GM12892 (cell line): Measurements from ENCODE around the gene PIGS.

Source experiments
- POLR2A ChIP-seq: IDR thresholded peaks from 2 replicates; pipeline ENCODE4 v1.6.1; 2011; ENCODE audit warnings: low read depth, low read length, control low read depth
- POLR2AphosphoS5 ChIP-seq: IDR thresholded peaks from 2 replicates; pipeline ENCODE4 v1.6.1; 2011; ENCODE audit warnings: low read depth, low read length, control low read depth

DNA sequence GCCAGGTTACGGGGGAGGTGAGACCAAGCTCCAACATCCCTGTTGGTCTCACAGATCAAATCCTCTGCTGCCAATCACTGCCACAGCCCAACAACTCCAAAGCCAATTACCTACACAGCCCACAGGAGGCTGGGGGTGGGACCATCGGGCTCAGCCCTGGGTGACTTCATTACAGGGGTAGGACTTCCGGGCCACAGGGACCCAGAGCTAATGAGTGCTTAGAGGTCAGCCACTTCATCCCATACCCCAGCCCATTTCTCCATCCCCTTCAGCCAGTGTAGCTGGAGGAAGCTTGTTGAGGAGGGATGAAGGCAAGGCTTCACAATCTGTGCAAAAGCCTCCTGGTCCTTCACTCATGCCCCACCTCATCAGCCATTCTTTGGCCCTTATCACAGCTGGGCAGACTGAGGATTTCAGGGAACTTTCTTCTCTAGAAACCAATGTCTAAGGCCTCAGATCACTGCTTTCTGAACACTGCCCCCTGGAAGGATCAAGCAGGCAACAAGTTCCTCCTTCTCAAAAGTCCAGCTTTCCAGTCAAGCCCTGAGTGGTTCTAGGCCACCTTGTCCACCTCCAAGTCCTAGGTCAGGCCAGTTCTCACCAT, 59.4 kb downstream of the PIGS start:
- TF ChIP-seq POLR2A = no peak
- TF ChIP-seq POLR2AphosphoS5 = no peak
